Stimulated activated CD4-positive, alpha-beta T cell treated with anti-CD3 and anti-CD28 coated beads, TNF-alpha, amount 100 ng/mL, for 4 hours (primary cell): ENCODE results near the gene IGIP.

Source experiments
- DNase-seq, 3 experiments: peaks; one replicate each; pipeline ENCODE4 v3.0.0-alpha.2; 2020; ENCODE audit warnings: low read depth in 3 of 3

The IGIP gene

DNA sequence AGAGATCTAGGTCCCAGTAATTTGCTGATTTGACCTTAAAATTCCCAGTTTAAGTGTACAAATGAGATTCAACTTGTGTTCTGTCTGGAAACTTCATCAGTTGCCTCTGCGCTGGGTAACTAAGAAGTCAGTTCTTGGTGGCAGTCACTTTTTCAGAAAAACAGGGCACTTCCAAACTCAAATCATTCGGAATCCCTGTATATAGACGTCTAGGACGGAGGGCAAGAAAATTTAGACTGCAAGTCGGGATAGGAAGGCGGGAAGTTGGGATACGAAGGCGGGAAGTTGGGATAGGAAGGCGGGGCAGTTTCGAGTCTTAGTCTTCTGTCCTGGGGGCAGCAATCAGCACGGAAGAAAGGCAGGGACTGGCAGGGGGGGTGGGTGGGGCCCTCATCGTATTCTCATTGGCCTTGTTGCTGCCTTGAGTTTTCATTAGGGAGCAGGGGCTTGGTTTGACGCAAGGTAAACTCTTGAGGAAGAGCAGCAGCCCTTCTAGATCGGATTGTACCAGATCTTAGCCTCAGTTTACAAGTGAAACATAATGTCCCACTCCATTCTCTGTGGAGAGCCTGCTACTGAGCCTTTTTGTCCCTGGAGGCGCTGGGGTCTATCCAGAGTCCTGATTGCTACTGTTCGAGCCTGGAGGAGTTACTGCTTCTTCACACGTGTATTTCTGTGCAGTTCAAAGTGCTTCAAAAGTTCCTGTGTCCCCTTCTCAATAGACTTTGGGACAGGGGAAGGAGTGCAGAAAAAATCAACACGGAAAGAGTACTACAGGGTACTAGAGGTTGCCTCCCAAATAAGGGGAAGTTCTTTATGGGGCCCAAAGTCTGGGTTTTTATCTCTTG lies 14.5 kb upstream of the IGIP start:
- DNase-seq, result no peak

DNA sequence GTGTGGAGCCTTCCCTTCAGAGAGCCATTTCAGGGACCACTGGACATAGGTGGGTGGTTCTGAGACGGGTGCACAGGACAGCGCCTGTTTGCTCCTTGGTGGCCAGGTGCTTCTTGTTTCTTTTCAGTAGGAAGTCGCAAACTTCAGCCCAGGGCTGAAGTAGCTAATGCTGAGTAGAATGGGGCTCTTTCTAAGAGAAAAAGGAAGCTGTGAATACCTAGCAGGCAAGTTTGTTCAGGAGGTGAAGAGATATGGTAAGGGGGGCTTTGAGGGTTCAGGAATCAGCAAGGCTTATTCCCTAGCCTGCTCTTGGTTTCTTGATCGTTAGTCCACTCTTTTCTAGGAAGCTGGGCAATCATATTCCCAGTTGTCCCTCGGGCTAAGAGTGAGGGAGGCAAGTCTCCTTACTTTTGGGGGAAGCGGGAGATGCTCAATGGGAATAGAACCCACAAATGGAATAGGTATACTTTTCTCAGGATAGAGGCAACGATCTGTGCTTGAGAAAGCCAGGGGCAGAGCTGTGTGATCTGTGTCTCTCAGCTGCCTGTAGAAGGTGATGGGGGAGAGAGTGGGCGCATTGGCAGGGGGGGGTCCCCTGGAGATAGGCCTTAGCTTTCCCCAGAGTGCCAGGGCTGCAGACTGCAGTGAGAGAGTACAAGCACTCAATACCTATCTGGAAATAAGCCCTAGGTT lies 13.7 kb upstream of the IGIP start:
- no peak for DNase-seq

DNA sequence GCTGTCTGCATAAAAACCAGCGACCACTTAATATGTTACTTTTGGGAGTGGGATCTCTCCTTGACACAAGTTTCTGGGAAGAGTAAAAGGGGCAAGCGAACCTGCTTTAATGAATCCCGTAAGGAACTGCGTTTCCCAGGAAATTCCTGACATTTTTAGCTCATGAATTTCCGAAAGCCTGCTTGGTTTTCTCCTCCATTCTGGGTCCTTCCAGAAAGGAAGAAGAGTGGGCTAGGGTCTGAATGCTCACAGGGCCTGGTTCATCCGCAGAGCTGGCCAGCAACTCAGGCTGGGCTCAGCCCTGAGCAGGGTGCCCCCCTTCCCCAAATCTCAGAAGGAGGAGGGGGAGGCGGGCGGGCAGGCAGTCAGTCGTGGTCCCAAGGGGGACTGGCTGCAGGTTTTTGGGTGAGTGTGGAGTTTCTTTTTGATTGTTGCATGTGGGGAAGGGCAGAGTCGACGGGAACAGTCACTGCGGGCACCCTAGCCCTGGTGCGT lies 13.0 kb upstream of the IGIP start:
- DNase-seq, result no peak

DNA sequence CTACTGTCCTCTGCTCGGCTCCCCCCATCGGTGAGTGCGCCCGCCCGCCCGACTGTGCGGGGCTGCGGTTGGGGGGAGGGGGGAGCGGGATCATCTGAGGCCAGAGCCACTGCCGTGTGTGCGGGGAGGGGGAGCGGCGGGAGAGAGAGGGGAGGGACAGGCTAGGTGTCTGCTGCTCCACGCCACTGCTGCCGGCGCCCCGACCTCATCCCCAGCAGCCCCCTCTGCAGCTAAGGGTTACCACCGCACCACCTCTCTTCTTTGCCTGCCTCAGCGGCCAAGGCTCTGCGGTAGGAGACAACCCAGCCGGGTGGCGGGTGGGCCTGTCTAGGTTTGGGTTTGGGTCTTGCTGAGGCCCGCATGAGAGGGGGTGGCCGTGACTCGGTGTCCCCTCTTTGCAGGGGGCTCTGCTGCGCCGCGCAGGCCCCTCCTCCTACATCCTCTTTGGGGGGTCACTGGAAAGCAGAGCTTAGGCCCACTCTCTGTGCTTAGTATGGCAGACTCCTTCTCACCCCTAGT lies 12.5 kb upstream of the IGIP start:
- no peak for DNase-seq

DNA sequence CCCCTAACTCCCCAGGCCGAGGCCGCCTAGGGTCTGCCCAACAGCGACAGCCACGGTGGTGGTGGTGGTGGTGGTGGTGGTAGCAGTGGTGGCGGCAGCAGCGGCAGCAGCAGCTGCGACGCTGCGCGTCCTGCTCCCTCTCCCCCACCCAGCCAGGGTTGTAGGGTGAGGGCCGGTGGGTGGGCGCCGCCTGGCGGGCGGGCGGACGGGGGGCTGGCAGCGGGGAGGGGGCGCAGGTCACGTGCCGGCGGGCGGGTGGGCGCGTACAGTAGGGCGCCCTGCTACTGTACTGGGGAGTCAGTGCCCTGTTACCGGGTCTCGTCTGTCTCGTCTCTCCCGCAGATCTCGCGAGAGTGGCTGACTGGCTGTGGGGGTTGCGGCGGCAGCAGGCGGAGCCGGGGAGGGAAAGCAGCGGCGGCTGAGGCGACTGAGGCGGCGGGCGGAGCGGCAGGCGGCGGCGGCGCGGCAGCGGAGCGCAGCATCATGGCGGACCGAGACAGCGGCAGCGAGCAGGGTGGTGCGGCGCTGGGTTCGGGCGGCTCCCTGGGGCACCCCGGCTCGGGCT lies 12.0 kb upstream of the IGIP start, which contains the start of gene PURA:
TSS of gene PURA (plus strand) at position 411 of the 565 bp plus-strand sequence. CDS start at position 484, 73 bp downstream.
- peak; percentile 92 to 95 (median 94) for DNase-seq

DNA sequence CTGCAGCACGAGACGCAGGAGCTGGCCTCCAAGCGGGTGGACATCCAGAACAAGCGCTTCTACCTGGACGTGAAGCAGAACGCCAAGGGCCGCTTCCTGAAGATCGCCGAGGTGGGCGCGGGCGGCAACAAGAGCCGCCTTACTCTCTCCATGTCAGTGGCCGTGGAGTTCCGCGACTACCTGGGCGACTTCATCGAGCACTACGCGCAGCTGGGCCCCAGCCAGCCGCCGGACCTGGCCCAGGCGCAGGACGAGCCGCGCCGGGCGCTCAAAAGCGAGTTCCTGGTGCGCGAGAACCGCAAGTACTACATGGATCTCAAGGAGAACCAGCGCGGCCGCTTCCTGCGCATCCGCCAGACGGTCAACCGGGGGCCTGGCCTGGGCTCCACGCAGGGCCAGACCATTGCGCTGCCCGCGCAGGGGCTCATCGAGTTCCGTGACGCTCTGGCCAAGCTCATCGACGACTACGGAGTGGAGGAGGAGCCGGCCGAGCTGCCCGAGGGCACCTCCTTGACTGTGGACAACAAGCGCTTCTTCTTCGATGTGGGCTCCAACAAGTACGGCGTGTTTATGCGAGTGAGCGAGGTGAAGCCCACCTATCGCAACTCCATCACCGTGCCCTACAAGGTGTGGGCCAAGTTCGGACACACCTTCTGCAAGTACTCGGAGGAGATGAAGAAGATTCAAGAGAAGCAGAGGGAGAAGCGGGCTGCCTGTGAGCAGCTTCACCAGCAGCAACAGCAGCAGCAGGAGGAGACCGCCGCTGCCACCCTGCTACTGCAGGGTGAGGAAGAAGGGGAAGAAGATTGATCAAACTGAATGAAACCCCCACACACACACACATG lies 11.2 kb upstream of the IGIP start:
- peak in 1 of 3 experiments; percentile 33 for DNase-seq

DNA sequence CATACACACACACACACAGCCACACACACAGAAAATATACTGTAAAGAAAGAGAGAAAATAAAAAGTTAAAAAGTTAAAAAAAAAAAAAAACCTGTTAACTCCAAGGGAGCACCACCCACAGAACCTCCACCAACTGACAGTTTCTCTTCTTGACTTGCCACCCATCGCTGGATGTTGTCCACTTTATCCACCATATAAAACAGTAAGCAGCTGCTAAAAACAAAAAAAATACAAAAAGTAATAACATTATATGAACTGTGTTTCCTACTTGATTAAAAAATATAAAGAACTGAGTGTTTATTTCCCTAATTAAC lies 10.6 kb upstream of the IGIP start:
- no peak for DNase-seq

DNA sequence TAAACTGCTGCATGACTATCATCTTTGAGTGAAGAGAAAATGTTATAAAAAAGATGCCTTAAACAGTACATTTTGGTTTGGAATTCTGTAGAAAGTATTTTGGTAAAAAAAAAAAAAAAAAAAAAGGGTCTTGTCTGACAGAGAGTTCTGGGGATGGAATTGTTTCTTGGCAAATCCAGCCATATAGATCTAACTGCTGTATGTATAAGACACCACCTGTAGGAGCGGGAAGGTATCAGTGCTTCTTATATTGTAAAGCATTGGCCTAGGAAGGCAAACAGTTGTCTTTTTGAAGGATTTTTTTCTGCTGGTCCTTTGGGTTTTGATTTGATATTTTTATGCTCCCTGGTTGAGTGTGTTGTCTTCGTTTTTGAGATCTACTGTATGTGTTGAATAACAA lies 9.0 kb upstream of the IGIP start:
- no peak for DNase-seq

DNA sequence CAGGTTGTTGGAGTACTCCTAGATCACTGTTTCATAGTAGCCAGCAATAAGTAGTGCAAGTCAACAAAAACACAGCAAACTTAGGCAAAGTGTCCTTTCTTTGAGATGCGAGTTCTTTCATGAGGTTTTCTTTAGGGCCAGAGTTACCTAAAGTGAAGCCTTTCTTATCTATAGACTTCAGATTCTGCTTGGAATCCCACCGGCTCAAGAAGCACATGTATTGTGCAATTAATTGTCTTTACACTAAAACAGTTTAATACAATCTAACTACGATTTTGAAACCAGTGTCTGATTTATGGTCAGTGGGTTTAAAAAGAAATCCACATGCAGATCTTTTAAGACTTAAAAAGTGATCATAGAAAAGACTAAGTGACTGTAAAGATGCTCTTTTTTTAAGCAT lies 8.2 kb upstream of the IGIP start:
- no peak for DNase-seq

DNA sequence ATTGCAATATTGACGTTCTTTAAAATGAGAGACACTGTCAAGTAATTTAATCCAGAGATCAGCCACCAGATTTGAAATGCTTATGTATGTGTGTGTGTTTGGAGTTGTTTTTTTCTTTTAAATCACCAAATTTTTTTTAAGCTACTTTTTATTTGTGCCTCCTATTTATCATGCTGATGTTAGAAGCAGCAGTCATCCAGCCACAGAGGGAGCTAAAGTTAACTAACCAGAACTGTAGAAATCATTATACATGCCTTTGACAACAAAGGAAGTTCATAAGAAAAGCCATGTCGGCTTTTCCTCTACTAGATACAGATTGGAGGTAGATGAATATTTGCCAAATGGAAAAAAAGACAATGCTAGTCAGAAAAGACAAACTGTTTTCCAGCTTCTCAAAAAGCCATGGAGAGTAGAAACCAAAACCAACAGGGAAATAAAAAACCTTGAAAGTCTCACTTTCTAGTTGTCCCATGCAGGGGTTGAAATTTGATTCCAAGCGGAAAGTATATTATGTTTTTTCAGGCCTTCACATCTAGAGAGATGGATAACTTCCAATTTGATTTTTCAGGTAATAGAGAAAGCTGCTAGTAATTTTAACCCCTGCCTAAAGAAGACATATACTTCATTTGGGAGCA lies 7.3 kb upstream of the IGIP start:
- DNase-seq, result no peak

DNA sequence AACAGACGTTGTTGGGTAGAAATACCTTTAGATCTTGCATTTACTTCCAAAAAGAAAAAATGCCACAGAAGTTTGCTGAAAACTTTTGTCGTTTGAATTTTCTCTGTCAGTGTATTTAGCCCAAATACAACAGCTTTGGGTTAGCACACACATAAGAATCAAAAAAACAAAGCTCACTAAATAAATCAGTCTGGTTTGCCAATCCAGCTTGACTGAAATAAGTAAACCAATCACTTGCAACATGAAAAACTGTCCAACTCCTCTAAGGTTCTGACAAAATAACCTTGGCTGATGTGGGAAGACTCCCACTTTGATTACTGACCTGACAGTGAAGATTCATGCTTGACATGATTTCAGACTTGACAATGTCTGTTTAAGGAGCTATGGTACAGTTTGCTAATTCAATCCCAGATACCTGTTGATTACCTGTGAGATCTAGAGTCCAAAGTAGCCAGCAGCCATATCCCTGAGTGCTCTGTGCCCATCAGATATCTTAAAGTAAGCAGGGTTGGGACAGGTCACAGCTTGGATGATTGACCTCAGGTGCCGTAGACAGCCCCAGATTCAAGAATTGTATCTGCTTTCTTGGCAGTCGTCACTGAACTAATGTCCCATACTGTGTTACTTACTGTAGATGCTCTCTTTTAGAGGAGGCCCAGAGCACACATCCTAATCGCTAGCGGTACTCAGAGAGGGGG lies 727 bp downstream of the IGIP start:
- DNase-seq, result no peak

DNA sequence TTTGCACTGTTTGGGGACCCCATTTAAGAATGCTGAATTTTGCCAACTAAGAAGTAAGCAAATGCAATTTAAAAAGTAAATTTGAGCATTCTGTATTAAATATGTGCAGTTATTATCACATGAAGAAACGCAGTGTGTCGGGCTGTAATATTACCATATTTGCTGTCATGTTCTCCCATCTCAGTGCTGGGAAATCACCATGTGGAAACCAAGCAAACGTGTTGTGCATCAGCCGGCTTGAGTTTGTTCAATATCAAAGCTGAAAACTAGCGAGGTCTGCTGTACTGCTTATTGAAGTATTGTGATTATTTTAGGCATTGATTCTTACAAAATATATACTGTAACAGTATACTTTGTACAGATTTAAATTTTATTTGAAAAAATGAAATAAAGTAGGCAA lies 2.6 kb downstream of the IGIP start:
- no peak for DNase-seq

DNA sequence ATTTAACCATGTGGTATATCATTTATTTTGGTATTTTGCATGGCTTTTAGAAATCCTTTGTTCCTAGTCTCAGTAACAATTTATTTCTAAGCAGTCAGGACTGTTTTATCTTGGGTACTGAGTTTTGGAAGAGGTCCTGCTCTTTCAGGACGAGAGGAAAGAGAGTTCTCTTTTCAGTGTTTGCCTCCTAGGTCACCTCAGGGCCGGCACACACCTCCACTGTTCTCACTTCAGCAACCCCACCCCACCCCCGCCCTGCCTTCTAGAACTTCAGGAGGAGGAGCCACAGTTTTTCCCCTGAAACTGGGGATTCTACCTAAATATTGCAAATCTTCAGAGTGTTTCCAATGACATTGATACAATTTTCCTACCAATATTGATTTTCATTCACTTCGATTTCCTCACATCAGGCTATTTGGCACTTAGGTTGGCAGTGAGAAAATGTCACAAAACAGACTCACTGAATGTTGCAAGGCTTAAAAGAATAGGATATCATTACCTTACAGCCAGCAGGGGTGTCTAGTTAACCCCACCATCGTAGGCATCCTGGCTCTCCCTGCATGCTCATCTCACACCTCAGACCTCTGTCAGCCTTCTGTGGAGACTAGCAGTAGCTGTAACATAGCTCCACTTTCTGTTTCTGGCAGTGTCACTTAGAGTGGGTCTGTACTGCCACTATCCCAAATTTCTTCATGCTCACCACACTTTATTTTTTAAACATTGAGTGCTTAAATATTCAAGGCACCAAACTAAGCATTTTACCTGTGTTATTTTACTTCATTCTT lies 5.4 kb downstream of the IGIP start:
- DNase-seq, result no peak

DNA sequence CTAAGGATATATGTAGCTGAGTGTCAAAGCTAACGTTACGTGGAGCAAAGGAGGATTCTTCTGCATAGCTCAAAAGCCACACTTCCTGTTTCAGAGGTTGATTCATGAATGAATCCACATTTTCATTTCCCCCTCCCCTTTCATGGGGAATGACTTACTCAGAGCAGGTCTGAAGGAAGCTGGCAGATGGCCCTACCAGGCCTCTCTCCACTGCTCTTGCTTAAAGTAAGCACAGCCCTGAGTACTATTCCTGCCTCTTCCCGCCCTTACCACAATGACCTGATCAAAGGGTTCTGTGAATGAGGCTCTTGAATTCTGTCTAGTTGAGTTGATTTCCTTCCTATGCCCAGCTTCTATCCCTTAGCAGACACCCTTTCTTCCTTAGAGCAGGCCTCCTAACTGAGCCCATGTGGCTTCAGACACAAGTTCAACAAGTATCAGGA lies 6.3 kb downstream of the IGIP start:
- no peak for DNase-seq

DNA sequence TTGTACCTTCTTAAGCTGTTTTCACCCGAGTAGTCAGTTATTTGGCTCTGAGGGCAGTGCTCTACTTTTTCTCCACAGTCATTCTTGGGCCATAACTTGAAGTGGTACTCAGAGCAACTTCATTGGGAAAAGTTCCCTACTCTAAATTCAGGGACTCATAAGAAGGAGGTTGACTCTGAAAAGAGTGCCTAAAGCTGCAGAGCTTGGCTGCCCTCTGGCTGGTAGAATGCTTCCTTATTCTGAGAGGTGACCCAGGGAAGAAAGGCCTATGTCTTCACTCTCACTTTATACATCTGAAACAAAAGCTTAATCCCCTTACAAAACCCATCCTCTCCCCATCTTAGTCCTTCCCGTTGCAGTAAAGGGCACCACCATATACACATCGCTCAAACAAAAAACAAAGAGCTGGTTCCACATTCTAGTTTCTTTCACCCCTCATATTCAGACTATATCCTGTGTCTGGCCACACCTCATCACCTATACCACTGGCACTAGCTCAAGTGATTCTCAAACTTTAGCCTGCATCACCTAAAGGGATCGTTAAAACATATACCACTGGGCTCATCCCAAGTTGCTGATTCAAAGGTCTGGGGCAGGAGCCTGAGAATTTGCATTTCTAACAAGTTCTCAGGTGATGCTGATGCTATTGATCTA lies 7.9 kb downstream of the IGIP start:
- no peak for DNase-seq

DNA sequence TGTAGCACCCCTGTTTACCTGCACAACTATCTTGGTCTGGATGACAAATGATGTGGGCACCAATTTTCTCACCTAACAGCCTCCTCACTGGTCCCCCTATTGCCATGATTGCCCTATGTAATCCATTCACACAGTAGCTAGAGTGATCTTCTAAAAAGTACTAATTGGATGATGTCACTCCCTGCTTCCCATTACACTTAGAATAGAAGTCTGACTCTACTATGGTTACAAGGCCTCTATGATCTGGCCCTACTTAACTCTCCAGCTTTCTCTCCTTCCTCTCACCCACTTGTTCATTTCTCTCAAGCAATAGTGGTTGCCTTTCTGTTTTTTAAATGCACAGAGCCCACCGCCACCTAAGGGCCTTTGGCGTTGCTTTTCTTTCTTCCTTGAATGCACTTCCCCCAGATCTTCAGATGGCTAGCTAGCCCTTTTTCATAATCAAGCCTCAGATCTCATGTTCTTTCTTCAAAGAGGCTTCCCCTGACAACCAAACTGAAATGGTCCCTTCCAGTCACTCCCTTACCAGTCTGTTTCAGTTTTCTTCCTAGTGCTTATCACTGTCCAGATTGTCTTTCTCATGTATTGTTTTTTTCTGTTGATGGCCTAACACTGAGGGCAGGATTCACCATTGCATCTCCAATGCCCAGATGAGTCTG lies 8.7 kb downstream of the IGIP start:
- no peak for DNase-seq

DNA sequence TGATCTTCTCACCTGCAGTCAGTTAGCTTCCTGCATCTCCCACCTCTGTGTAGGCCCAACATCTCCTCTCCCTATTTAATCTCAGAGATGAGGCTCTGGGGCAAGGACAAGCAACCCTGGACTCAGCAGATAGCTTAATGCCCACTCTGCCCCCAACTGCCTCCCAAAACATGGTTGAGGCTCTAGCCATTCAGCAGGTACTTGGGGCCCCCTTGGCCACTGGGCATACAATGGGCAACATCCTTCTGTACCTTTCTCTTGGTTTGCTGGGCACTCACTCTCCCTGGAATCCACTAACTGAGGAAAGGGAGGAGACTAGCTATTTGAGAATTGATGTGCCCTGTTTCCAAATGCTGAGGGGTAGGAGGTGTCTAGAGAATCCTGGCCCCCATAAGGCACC lies 9.4 kb downstream of the IGIP start:
- DNase-seq, result no peak

DNA sequence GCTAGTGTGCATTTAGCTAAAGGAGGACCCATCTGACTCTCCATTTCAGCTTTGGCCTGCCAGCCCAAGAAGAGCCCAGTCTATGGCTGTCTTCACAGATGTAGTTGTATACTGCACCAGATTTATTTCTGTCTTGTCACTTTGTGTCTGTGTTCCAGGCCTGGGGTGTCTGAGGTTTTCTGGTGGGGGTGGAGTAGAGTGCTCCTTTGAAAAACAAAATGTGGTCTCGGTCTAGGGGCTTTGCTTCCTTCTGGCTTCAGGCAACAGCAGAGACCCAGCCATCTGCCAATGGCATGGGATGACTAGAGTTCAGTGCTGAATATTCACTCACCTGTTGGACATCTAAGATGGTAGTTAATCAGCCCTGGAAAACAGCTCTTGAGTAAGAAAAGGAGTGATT lies 10.9 kb downstream of the IGIP start:
- no peak for DNase-seq

DNA sequence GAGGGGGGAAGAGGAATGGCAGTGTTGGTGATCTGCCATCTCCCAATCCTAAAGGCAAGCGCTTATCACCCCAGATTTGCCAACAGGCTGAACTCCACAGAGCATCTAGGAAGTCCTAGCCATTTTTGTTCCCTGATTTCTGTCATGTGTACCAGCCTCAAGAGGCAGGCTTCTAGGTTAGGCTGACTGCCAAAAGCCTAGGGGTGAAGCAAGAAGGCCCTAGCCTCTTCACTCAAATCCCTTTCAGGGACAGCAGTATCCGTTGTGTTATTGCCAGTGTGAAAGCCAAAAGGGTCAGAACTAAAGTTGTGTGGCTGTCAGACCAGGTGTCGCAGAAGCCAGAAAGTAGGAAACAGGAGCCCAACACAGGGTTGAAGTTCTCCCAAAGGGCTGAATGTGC lies 14.7 kb downstream of the IGIP start:
- DNase-seq, result no peak
